Measurements from ENCODE around the gene SLC5A3.

The SLC5A3 gene

DNA sequence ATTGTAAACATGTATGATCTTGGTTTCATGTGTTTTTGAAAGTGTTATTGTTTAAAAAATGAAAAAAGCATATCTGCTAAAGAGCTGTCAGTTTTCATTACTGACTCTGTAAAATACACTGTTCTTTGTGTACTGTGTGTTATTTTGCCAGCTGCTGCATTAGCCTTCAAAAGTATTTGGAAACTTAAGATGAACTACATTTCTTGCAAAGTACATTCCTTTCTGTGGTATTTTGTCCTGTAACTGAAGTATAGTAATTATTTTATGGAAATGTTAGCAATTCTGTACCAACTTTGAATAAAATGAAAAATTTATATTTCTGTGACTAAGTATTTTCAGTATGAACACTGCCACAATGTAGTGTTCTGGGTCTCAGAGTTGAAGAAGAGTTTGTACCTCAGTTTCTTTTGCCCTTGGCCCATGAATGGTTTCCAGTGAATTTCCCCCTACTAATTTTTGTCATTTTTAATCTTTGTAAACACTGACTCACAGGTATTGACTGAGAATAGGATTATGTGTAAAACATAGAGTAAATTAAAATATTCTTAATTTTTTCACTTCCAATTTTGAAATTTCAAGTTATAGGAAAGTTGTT lies 32.7 kb downstream of the SLC5A3 start:
- DNase-seq = no peak

DNA sequence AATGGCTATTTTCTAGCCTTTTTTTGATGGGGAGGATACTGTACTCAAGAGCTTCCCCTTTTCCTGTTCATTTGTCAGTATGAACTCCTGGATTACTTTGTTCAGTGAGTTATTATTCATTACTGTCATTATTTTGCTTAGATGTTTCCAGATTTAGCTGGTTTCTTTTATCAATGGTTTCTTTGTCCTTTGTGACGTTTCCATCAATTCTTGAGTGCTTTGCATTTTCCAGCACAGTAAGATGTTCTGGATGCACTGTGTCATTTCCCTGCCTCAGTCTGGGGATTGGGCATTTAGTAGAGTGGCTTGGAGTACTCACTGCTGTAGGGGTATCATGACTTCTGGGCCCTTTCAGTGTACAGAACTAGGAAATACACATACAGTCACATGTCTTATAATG lies 34.2 kb downstream of the SLC5A3 start:
- DNase-seq = no peak

DNA sequence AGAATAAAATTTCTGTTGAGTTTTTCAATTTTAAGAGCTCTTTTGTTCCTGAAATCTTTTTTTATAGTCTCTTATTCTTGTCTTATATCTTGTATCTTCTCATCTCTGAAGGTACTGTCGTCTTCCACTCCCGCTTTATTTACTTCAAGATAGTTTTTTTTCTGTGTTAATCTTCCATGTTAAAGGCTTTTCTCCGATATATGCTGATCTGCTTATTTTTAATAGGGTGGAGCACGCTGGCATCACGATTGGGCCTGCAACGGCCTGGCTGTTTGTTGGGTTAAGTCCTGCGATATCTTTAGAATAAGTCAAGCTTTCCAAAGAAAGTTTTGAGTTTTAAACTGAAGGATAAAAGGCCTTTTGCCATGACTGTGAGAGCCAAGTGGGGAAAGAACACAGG lies 35.7 kb downstream of the SLC5A3 start:
- DNase-seq = no peak

DNA sequence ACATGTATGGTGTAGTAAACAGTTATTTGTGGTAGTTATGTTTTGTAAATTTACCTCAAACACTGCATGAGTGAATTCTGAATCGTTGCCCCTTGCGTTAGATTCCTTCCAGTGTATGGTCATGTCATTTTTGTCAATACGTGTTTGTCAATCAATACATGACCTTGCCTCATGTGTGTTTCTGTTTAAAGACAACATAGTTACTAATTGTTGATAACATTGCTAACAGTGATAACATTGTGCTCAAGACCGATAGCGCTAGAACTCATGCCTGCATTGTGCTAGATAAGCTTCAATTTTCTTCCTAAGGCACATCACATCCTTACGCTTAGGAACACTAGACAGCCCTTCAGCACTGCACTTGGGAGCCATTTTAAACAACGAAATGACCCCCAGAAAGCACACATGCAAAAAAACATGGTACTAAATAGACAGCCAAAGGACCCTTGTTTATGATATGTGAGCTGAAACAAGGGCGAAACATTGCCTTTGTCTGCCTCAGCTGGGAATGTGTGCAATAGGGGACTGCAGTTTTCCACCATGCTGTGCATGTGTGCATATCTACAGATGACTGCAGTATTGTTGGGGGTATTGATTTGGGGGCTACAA lies 37.3 kb downstream of the SLC5A3 start:
- no peak for DNase-seq

DNA sequence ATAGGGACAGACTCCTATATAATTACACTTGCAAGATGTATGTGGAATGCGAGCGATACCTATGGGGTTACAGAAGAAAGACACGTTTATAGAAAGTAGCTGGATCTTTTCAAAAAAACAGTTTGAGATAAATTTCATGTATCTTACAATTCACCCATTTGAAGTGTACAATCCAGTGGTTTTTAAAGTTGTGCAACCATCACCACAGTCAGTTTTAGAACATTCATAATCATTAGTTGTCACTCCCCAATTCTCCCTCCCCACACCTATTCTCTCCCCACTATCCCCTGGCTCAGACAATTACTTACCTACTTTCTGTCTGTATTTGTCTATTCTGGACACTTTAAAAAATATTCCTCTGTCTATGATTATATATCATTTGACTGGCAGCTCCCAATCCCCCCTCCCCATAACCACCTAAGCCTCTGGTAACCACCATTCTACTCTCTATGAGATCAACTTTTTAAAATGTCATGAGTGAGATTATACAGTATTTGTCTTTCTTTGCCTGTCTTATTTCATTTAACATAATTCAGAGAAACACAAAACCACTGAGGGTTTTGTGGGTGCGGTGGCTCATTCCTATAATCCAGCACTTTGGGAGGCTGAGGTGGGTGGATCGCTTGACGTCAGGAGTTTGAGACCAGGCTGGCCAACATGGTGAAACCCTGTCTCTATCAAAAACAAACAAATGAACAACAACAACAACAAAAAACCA lies 39.1 kb downstream of the SLC5A3 start:
- DNase-seq = no peak

DNA sequence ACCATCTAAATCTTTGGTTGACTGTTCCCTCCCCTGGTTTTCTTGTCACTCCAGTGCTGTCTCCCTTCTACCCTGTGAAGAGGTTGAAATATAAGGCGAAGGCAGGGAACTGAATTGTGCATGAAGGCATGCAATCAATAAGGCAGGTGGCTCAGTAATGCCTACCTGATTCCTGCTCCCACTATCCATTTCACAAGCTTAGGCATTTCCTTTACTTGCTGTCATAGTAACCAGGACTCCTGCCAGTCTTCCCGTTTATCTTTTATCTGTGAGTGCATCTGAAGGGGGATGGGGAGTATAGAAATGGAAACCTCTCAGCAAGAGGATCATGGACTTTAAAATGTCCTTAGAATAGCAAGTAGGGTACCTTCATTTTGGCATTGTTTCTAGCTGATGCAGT lies 40.5 kb downstream of the SLC5A3 start:
- DNase-seq = no peak

DNA sequence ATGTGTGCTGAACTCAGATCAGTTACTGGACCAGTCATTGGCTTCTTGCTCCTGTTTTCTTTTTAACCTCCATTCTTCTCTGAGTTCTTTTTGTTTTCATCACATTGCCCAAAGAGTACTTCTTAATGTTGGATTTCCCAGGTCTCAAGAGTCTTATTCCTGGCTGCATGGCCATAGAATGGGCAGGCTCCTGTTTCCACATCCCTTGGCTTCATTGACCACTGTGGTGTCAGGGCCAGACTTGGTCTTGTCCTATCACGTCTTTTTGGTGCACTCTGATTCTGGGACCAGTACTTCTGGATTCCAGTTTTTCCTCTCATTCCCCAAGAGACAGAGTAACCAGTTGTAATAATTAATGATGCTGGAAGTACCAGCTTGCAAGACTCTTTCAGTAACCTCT lies 41.8 kb downstream of the SLC5A3 start:
- DNase-seq = no peak

DNA sequence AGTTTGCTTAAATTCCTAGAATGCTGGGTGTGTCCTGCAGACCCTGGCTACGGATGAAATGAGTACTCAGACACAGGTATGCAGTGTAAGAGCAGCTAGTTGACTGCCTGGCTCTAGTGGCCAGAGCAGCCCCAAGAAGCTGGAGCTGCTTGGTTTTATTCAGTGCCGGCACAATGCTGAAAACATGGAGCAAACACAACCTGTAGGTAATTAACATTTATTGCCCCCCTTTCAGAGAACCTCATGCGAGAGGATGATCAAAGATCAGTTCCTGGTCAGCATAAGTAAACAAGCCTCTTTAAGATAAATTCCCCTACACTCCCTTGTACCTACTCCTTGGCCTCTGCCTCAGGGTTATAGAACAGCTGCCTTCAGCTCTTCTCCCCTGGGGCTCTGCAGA lies 43.2 kb downstream of the SLC5A3 start:
- no peak for DNase-seq

DNA sequence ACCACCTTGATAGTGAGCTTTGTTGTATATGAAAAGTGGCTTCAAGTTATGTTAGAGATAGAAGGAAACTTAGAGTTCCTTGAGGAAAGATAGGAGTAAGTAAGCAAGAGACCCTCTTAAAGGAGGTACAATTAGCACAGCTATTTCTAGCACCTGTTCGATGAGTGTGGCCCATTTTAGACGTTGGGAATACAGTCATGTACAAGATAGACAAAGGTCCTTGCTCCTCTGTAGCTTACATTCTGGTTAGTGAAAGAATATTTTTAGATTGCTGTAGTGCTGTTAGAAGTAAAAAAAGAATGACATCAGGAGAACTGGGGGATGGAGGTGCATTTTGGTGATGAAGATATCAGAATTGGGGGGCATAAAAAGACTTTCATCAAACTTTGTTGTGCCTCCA lies 47.5 kb downstream of the SLC5A3 start:
- DNase-seq = no peak

DNA sequence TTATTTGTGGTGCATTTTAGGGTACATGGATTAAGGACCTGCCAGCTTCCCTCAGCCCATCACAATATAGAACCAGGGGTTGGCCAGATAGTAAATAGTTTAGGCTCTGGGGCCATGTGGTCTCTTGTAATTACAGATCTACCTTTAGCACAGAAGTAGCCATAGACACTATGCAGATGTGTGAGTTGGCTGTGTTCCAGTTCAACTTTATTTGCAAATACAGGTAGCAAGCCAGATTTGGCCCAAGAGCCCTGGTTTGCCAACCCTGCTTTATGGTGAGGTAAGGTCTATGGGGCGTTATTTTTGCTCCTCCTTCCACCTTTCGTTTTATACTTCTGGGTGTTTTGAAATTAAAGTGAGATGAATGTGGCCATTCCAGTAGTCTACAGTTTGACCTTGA lies 48.7 kb downstream of the SLC5A3 start:
- no peak for DNase-seq

All from GDM1 (cell line).